Heart left ventricle (tissue), 13 donors: ENCODE data around the gene ZNF536.

Experiments used
- CTCF ChIP-seq, 12 donors: fragments of 200-600 bp; sonication (generic) in 4 of 12; IDR thresholded peaks; one replicate each; pipeline versions ENCODE4 v1.5.0 to v1.8.0; 2018 to 2022; ENCODE audit warnings: antibody characterized with exemption in 12 of 12, mild to moderate bottlenecking in 5 of 12
- POLR2A ChIP-seq, 2 donors: fragments of 450-650 bp; IDR thresholded peaks; one replicate each; pipeline ENCODE4 v1.6.1; 2017; ENCODE audit warnings: antibody characterized with exemption in 2 of 2, mild to moderate bottlenecking in 2 of 2, moderate library complexity in 2 of 2
- donor health status: ischemic (EF 13 %, LVEDD 7.1; RV severe dilation, severe dysfunction).
- donor health status: DM: no; HTN: yes; CAD: no.
- donor health status: DM: no; HTN: no; CAD: no.
- donor health status: ischemic (EF 25% LVEDD 6.9; RV normal size, moderate dysfunction).
- donor health status: ischemic (EF 25% LVEDD 5.7; RV mildly dilated, moderate dysfunction).
- donor health status: ischemic (EF 35%, LVEDD 5.7; RV mildly dilated, moderate dysfunction).
- donor health status: nonischemic (EF 11% LVEDD 7.7; RV severe dilation, severe dysfunction).
- donor health status: DM: yes; HTN: yes; CAD: no.
- donor health status: PGD.
- donor health status: ischemic (EF 29% LVEDD 5.4; RV normal size, mild dysfunction).
- donor health status: nonischemic (EF 23%, LVEDD 6.1; RV moderate dilation, normal function).

- TF ChIP-seq CTCF (IDR thresholded peaks at IDR 0.05) (no peak), POLR2A (IDR thresholded peaks at IDR 0.05) (no peak)
Observed at GRCh38 chr19:30395283-30395682, 23.1 kb downstream of the ZNF536 start.
